Activated CD4-positive, alpha-beta T cell treated with anti-CD3 and anti-CD28 coated beads for 36 hours (primary cell): ENCODE data around the gene ABLIM1. TPM values are rescaled to one million over a fixed set of nuclear protein-coding genes. Genes with fewer than 3 reads are reported as not detected.
A peak's percentile ranks its signal among the peaks of the same experiment; 100 is the strongest.

ENCODE experiments used
- ATAC-seq: fragments of 200-7000 bp; cut with Tn5 transposase; one replicate; pipeline ENCODE4 v1.10.0; 2021; ENCODE audit warnings: mild to moderate bottlenecking, moderate library complexity
- CTCF ChIA-PET: fragments of 350-600 bp; sonication (Branson Sonifier 250); formaldehyde crosslinking; loops from one replicate; lab custom pipeline; 2021; ENCODE audit warnings: antibody characterized with exemption; lab: Charles Lee
- POLR2A ChIA-PET: fragments of 350-600 bp; sonication (Branson Sonifier 250); formaldehyde crosslinking; loops from one replicate; lab custom pipeline; 2021; ENCODE audit warnings: antibody characterized with exemption, inconsistent platforms; lab: Charles Lee
- DNase-seq: peaks from one replicate; pipeline ENCODE4 v3.0.0-alpha.2; 2020
- H3K27ac Mint-ChIP-seq: one replicate; pipeline ENCODE4 v1.8.0; 2021; ENCODE audit warnings: mixed read lengths
- H3K27me3 Mint-ChIP-seq: one replicate; pipeline ENCODE4 v1.8.0; 2021; ENCODE audit warnings: mixed read lengths
- H3K36me3 Mint-ChIP-seq: one replicate; pipeline ENCODE4 v1.8.0; 2021; ENCODE audit warnings: low read depth, mixed read lengths
- H3K4me1 Mint-ChIP-seq: one replicate; pipeline ENCODE4 v1.8.0; 2021; ENCODE audit warnings: mixed read lengths
- H3K4me3 Mint-ChIP-seq: one replicate; pipeline ENCODE4 v1.8.0; 2021; ENCODE audit warnings: mild to moderate bottlenecking, moderate library complexity, mixed read lengths
- H3K9me3 Mint-ChIP-seq: one replicate; pipeline ENCODE4 v1.8.0; 2021; ENCODE audit warnings: low read depth, mixed read lengths
- intact Hi-C, 2 experiments: fragments of 100-400 bp; cut with DNase I in 1 of 2; cut with micrococcal nuclease in 1 of 2; formaldehyde crosslinking; loops; one replicate each; pipeline versions ENCODE4 v1.14.2 to v1.15.1; 2022 to 2024; cut with DNase I, micrococcal nuclease
- total RNA-seq, 2 experiments: library from RNA; stranded (reverse); gene quantifications; one replicate each; pipeline ENCODE4 v1.2.3, GENCODE V29; 2021

Gene ABLIM1
- total RNA-seq, 2 experiments from 2014 or later, result 152 to 166 TPM

DNA sequence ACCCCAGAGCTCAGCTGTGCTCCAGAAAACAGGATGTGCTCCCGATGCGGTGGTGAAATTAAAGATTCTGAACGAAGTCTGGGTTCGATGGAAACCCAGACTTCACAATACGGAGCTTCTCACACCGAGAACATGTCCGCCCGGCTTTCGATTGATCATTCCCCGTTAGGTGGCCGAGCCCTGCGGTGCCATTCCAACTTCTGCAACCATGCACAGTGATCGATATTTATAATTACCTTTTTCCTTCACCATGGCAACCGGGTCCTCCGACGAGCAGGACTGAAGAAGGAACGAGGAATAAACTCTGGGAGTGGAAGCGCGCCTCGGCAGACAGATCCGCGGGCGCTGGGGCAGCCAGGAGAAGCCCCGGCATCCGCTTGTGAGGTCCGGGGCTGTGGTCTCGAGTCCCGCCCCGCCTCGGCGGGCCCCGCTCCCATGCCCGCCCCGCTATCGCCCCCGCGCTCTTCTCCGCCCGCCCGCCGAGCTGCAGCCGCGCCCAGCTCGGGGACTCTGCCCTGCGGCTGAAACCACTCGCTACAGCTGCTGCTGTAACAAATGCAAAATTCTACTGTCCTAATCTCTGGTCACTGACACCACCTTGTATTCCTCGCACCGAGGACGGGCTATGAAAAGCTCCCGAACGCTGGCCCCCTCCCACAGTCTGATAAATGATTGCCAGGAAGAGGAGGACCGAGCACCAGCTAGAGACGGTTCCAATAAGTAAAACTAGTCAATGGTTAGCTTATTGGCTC, 26.2 kb downstream of the ABLIM1 start:
- intact Hi-C loops, result no loop called here
- no peaks in the 10 kb centered on the region for H3K9me3 Mint-ChIP-seq

DNA sequence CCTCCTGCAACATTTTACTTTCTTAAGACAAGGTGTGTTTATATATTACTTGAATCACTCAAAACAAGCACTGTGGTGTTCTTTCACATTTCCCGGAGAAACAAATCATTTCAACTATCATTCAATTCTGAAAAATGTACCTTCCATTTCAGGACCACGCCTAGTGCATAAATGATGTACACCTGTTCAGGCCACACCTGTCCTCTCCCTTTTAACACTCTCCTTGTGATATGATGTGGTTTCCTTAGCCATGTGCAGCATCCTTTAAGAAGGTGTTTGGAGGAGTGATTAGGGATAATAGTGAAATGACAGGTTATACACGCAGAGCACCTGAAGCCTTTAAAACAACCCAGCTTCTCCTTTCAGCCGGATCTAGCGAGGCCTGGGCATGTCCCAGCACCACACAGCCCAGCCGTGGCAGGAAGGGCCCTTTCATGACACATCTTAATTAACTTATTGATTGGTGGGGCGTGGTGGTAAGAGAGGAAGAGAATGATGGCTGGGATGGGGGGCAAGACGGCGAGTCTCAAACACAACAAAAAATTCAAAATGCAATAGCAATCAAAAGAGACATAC, 26.9 kb downstream of the ABLIM1 start:
- Mint-ChIP-seq H3K4me1 (peaks cover 22% of the 10 kb centered on the region), H3K9me3 (no peaks in the 10 kb centered on the region), H3K27ac (no peak overlapping the region), H3K36me3 (no peaks in the 10 kb centered on the region), H3K4me3 (peak overlapping the region; percentile 74), H3K27me3 (peaks cover 43% of the 10 kb centered on the region)
- DNase-seq, result no peak
- ChIA-PET CTCF (no interaction called here), POLR2A (no interaction called here)
- intact Hi-C loops, result no loop called here
- ATAC-seq, result no peak

More for the DNA sequence above, 26.2 kb downstream of the ABLIM1 start:
- peak; percentile 57 for DNase-seq
- Mint-ChIP-seq H3K27me3 (peaks cover 43% of the 10 kb centered on the region), H3K4me3 (peak overlapping the region; percentile 74), H3K27ac (peak overlapping the region; percentile 27), H3K36me3 (no peaks in the 10 kb centered on the region), H3K4me1 (peaks cover 22% of the 10 kb centered on the region)
- ChIA-PET CTCF (interaction anchor here (0.9 to 1.2 kb wide), 2 partner anchors 160 to 162 kb away, joined by 3 to 5 read pairs; no protein-coding TSS in a partner anchor), POLR2A (no interaction called here)
- peak; percentile 77 for ATAC-seq

DNA sequence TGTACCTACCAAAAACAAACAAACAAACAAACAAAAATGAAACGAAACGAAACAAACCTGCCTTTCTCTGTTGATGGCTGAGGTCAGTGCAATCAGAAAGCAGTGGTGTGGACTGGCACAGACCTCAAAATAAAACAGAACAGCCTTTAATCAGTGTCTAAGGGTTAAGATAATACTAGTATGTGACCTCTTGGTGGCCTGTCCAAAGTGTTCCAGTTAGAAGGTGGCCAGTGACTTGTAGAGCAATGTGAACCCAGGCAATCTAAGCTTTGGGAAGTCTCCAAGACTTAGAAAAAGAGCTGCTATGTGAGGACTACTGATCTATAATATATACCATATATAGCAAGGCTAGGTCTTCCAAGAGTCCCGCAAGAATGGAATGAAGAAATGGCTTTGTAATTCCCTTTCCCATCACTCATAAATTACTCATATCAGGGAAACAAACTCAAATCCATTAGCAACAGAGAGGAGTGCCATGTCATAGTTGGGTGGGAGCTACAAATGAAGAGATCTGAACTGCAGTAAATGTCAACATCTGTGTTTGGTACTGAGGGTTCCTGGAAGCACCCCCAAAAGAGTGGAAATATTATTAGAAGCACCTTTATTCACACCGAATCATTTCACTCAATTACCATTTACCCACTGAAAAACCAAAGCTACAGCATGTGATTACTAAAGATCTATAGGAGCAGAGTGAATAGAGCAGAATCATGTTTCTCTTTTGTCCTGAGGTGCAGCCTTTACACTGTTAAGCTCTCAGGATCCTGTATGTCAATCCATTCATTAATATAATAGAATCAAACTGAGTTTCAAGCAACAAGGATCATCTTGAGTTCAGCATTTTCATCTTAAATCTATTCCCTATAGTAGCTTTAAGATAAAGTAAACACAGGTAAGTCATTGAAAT, 28.0 kb downstream of the ABLIM1 start:
- Mint-ChIP-seq H3K27ac (no peak overlapping the region), H3K27me3 (peaks cover 38% of the 10 kb centered on the region), H3K9me3 (peaks cover 4% of the 10 kb centered on the region), H3K36me3 (no peaks in the 10 kb centered on the region), H3K4me1 (peaks cover 22% of the 10 kb centered on the region), H3K4me3 (no peak overlapping the region)
- intact Hi-C loops, result loop anchor here in 1 of 2 experiments (5.0 kb wide), 1 partner anchor 158 kb away; no protein-coding TSS in a partner anchor
- ATAC-seq (no peak), DNase-seq (no peak)
- ChIA-PET POLR2A (no interaction called here), CTCF (interaction anchor here (0.8 kb wide), 1 partner anchor 72 kb away, joined by 3 read pairs; no protein-coding TSS in a partner anchor)

DNA sequence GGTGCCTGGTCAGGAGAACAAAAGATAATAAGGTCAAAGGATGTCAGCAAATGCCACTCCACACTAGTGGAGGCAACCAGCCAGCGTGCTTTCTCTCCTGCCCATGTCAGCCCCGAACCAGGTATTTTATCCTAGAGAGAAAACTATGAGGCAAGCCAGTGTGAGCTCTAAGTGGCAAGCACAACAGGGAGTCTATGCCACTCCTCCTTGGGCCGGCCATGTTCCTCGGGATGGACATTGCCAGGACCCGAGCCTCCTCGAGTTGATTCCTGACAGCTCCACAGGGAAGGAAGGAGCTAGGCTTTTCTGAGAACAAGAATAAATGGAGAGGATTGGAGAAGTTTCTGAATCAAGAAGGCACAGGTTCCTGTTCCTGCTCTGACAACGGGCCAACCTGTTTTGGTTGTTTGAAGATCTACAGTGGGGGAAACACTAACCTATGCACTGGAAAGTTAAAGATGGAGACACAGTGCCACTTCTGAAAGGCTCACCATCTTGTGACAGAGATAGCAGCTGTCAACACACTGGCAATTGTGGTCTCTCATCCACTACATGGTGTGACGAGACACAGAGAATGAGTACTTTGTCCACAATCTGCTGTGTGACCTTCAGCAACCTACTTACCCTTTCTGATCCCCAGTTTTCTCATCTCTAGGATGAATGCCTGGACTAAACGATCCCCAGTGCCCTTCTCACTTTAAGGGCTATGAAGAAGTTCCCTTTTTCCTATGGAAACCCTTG, 28.8 kb downstream of the ABLIM1 start:
- peaks cover 36% of the 10 kb centered on the region for H3K27me3 Mint-ChIP-seq
- POLR2A ChIA-PET, result no interaction called here
- intact Hi-C loops, result loop anchor here in 1 of 2 experiments (5.0 kb wide), 1 partner anchor 157 kb away; no protein-coding TSS in a partner anchor
- H3K36me3 Mint-ChIP-seq, result no peaks in the 10 kb centered on the region
- DNase-seq, result no peak
- peaks cover 22% of the 10 kb centered on the region for H3K4me1 Mint-ChIP-seq
- ATAC-seq, result no peak
- no peak overlapping the region for H3K27ac Mint-ChIP-seq
- CTCF ChIA-PET, result interaction anchor here (0.8 kb wide), 2 partner anchors 73 to 694 kb away, joined by 3 read pairs; no protein-coding TSS in a partner anchor
- H3K4me3 Mint-ChIP-seq, result no peak overlapping the region
- H3K9me3 Mint-ChIP-seq, result peaks cover 7% of the 10 kb centered on the region

DNA sequence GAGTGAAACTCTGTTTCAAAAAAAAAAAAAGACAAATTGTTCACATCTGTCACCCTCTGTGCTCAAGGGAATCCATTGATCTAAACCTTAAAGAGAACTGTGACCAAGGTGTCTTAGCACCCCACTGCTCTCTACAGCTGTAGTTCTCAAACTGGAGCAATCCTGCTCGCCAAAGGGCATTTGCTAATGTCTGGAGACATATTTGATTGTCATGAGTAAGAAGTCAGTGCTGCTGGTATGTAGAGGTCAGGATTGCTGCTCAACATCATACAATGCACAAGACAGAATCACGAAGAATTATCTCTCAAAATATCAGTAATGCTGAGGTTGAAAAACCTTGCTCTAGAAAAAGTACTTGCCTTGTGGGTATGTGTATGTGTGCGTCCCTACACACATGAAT, 30.0 kb downstream of the ABLIM1 start:
- Mint-ChIP-seq H3K4me1 (peaks cover 21% of the 10 kb centered on the region), H3K36me3 (no peaks in the 10 kb centered on the region), H3K4me3 (no peak overlapping the region), H3K27me3 (peaks cover 28% of the 10 kb centered on the region), H3K9me3 (peaks cover 8% of the 10 kb centered on the region), H3K27ac (no peak overlapping the region)
- intact Hi-C loops, result loop anchor here in 1 of 2 experiments (5.0 kb wide), 1 partner anchor 156 kb away; no protein-coding TSS in a partner anchor
- no peak for DNase-seq
- CTCF ChIA-PET, result interaction anchor here (0.6 kb wide), 1 partner anchor 321 kb away, joined by 3 read pairs; no protein-coding TSS in a partner anchor
- no peak for ATAC-seq
- POLR2A ChIA-PET, result no interaction called here

DNA sequence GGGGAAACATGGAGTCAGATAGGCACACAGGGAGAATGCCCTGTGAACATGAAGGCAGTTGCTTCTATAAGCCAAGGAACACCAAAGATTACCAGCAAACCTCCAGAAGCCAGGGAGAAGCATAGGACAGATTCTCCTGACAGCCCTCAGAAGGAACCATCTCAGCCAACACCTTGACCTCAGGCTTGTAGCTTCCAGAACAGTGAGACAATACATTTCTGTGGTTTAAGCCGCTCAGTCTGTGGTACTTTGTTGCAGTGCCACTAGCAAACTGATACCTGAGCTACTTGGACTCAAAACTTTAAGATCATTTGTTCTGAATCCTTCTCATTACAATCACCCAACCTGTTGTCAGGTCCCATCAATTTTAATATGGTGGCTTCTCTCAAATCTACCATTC, 31.2 kb downstream of the ABLIM1 start:
- Mint-ChIP-seq H3K4me3 (no peak overlapping the region), H3K36me3 (no peaks in the 10 kb centered on the region), H3K9me3 (peaks cover 8% of the 10 kb centered on the region), H3K27ac (no peak overlapping the region), H3K4me1 (peaks cover 10% of the 10 kb centered on the region), H3K27me3 (peaks cover 16% of the 10 kb centered on the region)
- intact Hi-C loops, result loop anchor here in 1 of 2 experiments (5.0 kb wide), 1 partner anchor 155 kb away; no protein-coding TSS in a partner anchor
- ChIA-PET CTCF (interaction anchor here (1.2 kb wide), 1 partner anchor 156 kb away, joined by 3 read pairs; no protein-coding TSS in a partner anchor), POLR2A (no interaction called here)
- no peak for ATAC-seq
- no peak for DNase-seq

DNA sequence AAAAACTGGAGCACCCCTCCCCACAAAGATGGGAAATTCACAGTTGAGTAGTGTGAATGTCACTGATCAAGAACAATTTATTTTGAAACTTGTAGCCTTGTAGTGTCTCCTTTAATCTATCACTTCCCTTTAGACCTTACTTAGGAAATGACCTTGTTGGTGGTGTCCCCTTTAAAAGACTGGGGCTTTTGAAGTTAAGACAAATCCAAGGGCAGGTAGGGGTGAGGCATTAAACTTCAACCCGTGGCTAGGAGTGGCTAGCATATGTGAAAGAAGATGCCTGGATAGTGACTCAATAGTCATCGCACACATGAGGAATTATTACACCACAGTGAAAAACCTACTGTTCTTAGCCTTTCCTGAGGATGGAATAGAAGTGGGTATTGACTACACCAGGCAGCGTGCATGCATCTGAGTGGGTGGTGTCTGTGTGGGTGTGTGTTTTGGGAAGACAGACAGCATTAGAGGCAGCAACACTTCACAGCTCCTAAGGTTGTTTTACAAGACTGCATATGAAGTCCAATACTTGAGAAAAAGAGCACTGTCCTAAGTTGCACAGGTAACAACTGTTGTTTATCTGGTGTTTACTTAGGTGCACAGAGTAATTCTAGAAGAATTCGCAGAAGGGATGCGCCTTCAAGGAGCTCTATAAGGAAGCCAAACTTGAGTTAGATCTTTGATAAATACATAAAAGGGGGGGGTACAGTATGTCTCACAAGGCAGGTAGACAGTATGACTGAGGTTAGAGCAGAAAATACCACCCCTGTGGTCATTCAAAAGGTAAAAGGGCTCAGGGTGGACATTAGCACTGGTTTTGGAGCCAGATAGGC, 32.9 kb downstream of the ABLIM1 start:
- no peak overlapping the region for H3K4me3 Mint-ChIP-seq
- no peak for DNase-seq
- intact Hi-C loops, result loop anchor here in 1 of 2 experiments (5.0 kb wide), 1 partner anchor 153 kb away; no protein-coding TSS in a partner anchor
- ChIA-PET CTCF (interaction anchor here (1.5 kb wide), 1 partner anchor 8 kb away, joined by 3 read pairs; no protein-coding TSS in a partner anchor), POLR2A (no interaction called here)
- H3K4me1 Mint-ChIP-seq, result peaks cover 3% of the 10 kb centered on the region
- ATAC-seq, result peak; percentile 39
- peaks cover 7% of the 10 kb centered on the region for H3K27me3 Mint-ChIP-seq
- peaks cover 8% of the 10 kb centered on the region for H3K9me3 Mint-ChIP-seq
- no peak overlapping the region for H3K27ac Mint-ChIP-seq
- H3K36me3 Mint-ChIP-seq, result no peaks in the 10 kb centered on the region

DNA sequence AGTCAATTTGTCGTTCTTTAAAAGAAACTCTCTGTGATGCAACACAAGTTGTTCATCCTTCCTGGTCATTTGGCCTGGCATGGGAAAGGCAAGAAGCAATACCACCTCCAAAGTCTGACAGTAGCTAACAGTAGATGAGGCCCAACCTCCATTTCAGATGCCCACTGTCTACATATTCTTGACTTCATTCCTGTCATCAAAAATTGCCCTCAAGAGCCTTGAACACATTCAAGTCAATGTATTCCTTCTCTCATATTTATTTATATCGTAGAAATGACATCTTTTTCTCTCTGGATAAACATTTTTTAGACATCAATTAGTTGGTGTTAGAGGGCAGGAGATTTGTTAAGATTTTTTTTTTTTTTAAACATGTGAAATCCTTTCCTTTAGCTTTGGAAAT, 33.7 kb downstream of the ABLIM1 start:
- no peak overlapping the region for H3K4me3 Mint-ChIP-seq
- no peak for DNase-seq
- H3K9me3 Mint-ChIP-seq, result peaks cover 8% of the 10 kb centered on the region
- ATAC-seq, result no peak
- ChIA-PET CTCF (no interaction called here), POLR2A (no interaction called here)
- peaks cover 3% of the 10 kb centered on the region for H3K4me1 Mint-ChIP-seq
- intact Hi-C loops, result no loop called here
- H3K27ac Mint-ChIP-seq, result no peak overlapping the region
- no peaks in the 10 kb centered on the region for H3K36me3 Mint-ChIP-seq
- H3K27me3 Mint-ChIP-seq, result peaks cover 2% of the 10 kb centered on the region

DNA sequence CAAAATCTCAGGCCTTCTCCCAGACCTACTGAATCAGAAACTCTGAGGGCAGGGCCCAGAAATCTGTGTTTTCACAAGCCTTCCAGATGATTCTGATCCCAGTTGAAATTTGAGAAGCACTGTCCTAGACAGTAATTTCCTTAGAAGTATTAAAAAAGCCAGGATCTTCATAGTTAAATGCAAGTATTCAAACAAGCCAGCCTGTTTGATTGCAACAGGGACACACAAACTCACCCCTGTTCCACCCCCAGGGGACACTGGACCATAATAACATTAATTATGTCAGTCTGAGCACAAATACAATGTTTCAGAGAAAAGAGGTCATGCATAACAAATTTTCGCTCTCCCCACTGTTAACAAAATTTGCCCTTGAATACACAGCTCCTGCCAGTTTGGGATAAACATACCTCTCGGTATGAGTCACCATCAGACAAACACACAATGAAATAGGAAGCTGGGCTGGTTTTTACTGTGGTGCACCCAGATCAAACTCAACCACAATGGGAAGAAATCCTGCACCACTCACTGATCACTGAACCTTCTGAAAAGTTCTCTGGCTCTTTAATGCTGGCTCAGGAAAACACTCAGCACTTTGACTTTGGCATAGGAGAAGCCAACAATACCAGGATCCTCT, 34.3 kb downstream of the ABLIM1 start:
- ATAC-seq, result no peak
- Mint-ChIP-seq H3K27me3 (peaks cover 2% of the 10 kb centered on the region), H3K36me3 (no peaks in the 10 kb centered on the region), H3K4me1 (peaks cover 3% of the 10 kb centered on the region), H3K4me3 (no peak overlapping the region), H3K27ac (no peak overlapping the region), H3K9me3 (peaks cover 8% of the 10 kb centered on the region)
- ChIA-PET POLR2A (no interaction called here), CTCF (no interaction called here)
- DNase-seq, result no peak
- intact Hi-C loops, result no loop called here
